KOPT-K1 (cell line): ENCODE data around the gene PARP16.

Experiments
- H3K27ac ChIP-seq: fragments of 200-600 bp; sonication (generic); 2 replicates; pipeline ENCODE4 v1.5.1; 2016; ENCODE audit warnings: antibody characterized with exemption, mild to moderate bottlenecking, low read depth, low read length; ENCODE audit not compliant: poor library complexity, severe bottlenecking
- H3K36me3 ChIP-seq: fragments of 200-600 bp; sonication (generic); 2 replicates; pipeline ENCODE4 v1.5.1; 2017; ENCODE audit warnings: antibody characterized with exemption, mild to moderate bottlenecking, low read length, moderate library complexity; ENCODE audit not compliant: insufficient read depth
- H3K9me3 ChIP-seq: fragments of 200-600 bp; sonication (generic); 2 replicates; pipeline ENCODE4 v1.5.1; 2017; ENCODE audit warnings: antibody characterized with exemption, low read length, mild to moderate bottlenecking; ENCODE audit not compliant: insufficient read depth, poor library complexity, severe bottlenecking

PARP16 gene, protein sequence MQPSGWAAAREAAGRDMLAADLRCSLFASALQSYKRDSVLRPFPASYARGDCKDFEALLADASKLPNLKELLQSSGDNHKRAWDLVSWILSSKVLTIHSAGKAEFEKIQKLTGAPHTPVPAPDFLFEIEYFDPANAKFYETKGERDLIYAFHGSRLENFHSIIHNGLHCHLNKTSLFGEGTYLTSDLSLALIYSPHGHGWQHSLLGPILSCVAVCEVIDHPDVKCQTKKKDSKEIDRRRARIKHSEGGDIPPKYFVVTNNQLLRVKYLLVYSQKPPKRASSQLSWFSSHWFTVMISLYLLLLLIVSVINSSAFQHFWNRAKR

DNA sequence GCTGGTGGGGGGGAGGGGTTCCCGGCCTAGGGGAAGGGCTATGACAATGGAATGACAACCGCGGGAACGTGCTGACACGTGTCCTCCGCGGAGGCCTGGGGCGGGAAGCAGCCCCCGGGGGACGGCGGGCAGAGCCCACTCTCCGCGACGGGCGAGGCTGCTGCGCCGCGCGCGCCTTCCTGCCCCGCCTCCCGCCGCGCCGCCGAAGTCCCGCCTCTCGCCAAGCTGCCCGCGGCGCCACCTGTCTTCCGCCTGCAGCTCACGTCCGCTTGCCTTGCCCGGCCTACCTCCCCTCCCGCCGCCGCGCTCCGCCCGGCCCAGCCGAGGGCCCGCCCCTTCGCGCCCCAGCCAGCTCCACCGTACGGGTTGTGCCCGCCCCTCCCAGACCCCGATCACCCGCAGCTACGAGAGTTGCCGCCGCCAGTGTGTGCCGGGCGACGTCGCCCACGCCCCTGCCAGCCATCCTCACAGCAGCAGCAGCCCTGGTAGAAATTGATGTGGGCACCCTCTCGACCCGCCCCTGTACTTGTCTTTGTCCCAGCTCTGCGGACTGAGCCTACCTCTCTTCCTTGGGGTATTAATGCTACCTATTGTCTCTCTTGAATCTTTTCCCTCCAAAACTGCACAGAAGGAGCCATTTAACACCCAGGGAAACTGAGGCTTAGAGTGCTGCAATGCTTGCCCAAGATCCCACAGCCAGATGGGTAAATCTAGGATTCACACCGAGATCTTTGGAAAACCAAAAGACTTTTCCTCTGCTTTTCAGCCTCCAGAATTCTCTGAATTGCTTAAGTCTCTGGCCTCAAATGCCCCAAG lies at the start of gene PARP16:
Gene PARP16 (minus strand): TSS at position 180 of the 816 bp plus-strand sequence. CDS start 457 bp downstream, outside the sequence.
- Histone ChIP-seq H3K9me3 (no peaks in the 10 kb centered on the region), H3K36me3 (peaks cover 5% of the 10 kb centered on the region; the same call in 1 of the 2 replicates), H3K27ac (peak within 1 kb of the TSS; percentile 88)

DNA sequence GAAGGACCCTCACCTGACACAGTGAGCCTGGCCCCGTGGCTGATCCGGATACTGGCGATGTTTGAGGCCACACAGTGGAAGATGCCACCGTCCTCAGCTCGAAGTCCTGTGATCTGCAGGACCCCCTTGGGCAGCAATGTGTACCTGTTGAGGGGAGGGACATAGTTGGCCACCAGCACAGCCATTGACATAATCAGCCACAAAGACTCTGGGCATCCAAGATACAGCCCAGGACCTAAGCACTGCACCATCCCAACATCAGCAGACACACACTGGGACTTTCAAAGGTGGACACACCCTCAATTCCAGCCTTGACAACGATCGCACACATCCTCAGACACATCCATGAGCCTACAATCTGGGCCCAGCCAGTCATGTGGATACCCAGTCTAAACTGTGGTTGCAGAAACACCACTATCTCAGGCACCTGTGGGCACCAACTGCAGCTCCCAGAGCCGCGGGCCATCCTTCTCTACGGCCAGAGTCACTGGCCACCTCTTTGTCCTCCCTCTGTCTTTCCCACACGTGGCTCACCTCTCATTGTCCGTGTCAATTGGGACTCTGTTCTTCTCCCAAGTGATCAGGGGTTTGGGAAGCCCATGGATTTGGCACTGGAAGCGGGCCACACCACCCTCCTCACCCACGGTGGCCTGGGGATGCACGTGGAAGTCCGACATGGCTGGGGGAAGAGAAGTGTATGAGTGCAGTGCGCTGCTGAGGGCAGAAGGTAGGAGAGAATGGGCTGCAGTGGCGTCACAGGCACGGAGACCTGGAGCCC lies 48.8 kb upstream of the PARP16 start:
- Histone ChIP-seq H3K27ac (no peak overlapping the region), H3K9me3 (no peaks in the 10 kb centered on the region), H3K36me3 (no peaks in the 10 kb centered on the region)

DNA sequence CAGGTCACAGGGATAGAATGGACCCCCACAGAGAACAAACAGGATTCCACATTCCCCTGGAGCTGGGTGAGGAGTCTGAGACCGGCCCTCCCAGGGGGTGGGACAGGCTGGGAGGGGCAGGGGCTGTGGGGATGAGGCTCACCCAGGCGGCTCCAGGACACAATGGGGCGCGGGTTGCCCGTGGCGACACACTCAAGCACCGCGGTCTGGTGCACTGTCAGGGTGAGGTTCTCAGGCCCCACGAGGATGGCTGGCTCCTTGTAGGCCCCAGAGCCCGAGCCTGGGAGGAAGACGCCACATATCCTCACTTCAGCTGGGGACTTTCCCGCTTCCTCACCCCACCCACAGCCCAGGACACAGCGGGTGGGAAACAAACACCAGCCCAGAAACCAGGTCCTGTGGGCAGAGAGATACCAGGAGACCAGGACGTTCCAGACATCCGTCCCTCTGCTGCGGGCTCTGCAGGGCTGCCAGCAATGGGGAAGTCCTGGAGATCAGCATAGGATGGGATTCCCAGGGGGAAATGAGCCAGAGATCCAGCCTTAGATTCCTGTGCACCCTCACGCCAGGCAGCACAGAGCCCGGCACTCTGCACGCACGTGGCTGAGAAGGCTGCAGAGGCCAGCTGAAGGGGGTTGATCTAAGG lies 48.0 kb upstream of the PARP16 start:
- H3K9me3 ChIP-seq, result no peaks in the 10 kb centered on the region
- H3K36me3 ChIP-seq, result no peaks in the 10 kb centered on the region
- no peak overlapping the region for H3K27ac ChIP-seq

DNA sequence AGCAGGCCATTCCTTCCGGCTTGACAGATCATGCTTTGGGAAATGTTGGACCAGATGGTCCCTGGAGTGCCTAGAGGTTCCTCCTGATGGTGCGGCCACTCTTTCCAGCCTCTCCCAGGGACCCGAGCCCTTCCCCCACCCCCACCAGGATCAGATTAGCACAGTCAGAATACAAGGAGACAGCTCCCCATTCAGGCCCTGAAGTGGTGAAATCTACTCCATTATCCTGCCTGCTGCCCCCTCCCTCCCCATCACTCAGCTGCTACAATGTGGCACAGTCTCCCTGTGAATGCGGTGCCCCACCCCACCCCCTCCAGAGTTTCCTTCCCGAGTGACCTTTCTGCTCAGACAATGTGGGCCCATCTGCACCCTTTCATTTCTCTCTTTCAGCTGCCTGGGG lies 47.2 kb upstream of the PARP16 start:
- H3K9me3 ChIP-seq, result no peaks in the 10 kb centered on the region
- H3K27ac ChIP-seq, result no peak overlapping the region
- no peaks in the 10 kb centered on the region for H3K36me3 ChIP-seq

DNA sequence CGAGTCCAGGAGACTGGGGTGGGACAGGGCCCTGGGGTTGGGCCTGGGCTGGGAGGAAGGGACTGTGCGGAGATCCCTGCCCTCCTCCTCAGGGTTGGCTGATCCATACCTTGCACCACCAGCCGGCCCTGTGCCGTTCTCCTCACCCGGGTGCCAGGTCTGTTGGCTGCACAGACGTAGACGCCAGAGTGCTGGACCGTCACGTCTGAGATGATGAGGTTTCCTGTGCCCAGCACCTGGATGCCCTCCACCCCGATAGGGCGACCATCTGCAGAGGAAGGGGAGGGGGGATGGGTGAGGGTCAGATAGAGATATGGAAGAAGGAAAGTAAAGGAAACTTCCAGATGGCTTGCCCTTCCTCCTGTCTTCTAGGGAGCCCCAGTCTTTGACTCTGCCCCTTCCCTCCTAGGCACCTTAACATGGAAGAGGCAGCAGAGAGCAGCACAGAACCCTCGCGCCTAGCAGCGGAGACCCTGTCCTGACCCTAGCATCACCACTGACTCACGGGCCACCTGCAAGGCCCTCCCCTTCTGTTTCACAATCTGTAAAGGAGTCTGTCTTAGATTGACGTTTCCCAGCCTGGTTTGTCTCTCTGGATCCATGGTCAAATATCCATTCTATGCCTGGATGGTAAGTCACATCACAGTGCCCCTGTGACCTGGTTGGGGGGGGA lies 46.6 kb upstream of the PARP16 start:
- Histone ChIP-seq H3K9me3 (no peaks in the 10 kb centered on the region), H3K36me3 (no peaks in the 10 kb centered on the region), H3K27ac (no peak overlapping the region)

DNA sequence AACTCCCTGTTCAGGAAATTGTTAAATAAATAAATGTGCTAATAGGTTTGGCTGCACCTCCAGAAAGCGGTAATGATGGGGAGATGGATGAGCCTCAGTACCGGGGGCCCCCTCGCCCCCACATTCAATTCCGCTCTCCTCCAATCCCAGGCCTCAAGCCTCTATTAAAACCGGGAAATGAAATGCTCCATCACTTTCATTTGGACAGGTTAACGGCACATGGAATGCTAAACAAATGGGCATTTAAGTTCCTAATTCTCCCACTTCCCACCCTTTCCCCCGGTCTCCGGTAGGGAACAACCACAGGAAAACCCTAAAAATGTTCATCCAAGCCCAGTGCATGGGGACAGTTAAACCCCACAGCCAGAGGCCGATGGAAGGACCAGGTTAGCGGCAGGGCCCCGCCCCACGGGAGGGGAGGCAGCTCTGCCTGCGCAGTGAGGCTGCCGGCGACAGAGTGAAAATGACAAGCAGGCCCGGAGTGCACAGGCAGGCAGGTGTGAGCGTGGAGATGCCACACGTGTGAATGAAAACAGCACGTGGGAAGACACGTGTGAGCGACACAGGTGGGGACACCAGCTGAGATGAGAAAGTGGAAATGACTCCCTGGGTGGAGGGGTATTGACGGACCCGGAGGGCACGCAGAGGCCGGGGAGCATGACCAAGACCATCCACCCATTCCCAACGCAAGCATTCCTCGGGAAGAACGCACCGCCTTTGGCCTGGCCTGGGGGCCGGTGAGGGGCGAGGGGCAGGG lies 45.9 kb upstream of the PARP16 start:
- Histone ChIP-seq H3K9me3 (no peaks in the 10 kb centered on the region), H3K27ac (no peak overlapping the region), H3K36me3 (no peaks in the 10 kb centered on the region)

DNA sequence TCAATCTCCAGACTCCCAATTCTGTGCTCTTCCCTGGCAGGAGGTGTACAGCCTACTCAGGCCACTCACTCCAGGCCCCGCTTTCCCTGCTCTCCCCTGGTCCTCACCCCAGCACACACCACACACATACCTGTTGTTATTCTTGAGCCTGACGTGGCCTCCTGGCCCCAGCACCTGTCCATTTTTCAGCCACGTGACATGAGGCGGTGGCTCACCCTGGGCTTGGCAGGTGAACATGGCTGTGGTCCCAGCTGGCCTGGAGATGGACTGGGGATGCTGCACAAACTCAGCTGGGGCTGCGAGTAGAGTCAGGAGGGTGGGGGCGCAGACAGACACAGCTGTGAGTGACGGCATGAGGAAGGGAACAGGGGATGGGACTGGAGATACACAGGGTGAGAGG lies 45.1 kb upstream of the PARP16 start:
- Histone ChIP-seq H3K9me3 (no peaks in the 10 kb centered on the region), H3K36me3 (no peaks in the 10 kb centered on the region), H3K27ac (no peak overlapping the region)

DNA sequence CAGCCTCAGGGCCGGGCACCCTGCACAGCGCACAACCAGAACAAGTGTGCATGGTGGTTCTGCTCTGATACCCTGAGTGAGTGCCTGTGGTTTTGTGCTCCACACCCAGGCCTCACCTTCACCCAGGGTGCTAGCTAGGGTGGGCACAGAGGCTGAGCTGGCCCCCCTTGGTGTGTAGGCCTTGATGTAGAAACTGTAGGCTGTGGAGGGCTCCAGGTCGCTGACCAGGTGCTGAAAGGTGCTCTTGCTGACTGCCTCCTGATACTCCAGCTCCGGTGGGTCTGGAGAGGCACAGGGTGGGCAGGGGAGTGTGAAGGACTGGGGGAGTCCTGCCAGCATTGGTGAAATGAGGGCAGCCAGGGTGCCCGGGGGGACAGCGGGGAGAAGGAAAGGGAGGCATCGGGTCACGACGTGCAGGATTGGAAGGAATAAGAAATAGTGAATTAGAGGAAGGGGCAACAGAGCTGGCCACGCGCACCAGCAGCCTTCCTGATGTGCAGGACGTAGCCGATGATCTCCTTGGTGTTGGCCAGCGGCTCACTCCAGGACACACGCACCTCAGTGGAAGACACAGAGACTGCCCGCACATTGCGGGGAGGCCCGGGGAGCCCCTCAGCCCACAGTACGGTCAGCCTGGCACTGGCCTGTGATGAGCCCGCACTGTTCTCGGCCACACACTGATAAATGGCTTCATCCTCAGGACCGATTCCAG lies 44.4 kb upstream of the PARP16 start:
- Histone ChIP-seq H3K27ac (no peak overlapping the region), H3K36me3 (no peaks in the 10 kb centered on the region), H3K9me3 (no peaks in the 10 kb centered on the region)

DNA sequence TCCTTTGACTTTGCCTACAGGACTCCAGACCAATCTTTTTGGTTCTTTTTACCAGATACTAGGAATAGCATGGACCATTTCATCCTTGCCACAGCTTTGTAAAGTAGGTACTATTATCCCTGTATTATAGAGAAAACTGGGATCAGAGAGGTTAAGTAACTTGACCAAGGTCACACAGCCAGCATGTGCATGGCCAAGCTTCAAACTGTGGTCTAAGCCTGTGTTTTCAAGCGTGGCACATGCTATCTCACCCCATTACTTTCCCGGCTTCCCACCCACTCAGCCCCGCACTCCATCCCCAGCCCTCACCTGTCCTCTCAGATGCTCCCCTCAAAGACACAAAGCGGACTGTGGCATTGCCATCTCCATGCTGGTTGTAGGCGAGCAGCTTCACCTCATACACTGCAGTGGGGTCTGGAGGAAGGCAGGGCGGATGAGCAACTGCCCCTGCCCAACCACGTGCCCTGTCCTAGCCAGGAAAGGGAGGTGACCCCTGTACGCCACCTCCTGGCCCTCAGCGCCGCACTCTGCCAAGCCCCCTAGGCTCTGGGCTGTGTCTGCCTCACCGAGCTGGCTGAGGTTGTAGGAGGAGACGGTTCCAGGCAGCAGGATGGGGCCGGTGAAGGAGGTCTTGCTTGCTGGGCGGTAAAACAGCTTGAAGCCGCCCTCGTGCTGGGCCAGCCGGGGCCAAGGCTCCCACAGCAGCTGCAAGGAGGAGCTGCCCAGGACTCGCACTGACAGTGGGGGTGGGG lies 43.5 kb upstream of the PARP16 start:
- Histone ChIP-seq H3K9me3 (no peaks in the 10 kb centered on the region), H3K36me3 (no peaks in the 10 kb centered on the region)

DNA sequence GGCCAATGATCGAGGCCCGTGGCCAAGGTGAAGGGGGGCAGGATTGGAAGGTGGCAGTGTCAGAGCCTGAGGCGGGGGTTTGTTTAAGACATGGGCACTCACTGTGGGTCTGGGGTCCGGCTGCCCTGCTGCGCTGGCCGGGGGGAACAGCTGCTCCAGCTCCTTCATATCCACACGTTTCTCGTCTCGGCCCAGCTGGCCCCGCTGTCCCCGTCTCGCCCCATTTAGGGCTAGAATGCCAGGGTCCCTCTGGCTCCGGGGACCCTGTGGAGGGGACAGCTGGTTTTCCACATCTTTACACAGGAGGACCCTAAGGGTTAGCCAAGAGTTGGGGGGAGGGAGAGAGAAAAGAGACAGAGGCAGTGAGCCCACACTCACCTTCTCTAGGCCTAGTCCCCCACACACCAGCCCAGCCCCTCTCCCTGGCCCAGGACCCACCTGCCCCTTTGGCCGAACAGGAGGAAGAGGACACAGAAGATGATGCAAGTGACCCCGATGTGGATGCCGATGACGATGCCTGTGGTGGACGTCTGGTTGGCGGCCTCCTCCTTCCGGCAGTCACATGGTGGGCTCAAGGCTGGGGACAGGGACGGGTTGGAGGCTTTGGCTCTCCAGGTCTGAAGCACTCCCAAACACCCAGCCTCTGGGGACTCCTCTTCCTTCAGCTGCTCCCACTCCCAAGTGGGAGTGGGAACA lies 42.8 kb upstream of the PARP16 start:
- no peaks in the 10 kb centered on the region for H3K9me3 ChIP-seq
- H3K36me3 ChIP-seq, result no peaks in the 10 kb centered on the region
- H3K27ac ChIP-seq, result no peak overlapping the region

More for the DNA sequence above, 43.5 kb upstream of the PARP16 start:
- no peak overlapping the region for H3K27ac ChIP-seq

DNA sequence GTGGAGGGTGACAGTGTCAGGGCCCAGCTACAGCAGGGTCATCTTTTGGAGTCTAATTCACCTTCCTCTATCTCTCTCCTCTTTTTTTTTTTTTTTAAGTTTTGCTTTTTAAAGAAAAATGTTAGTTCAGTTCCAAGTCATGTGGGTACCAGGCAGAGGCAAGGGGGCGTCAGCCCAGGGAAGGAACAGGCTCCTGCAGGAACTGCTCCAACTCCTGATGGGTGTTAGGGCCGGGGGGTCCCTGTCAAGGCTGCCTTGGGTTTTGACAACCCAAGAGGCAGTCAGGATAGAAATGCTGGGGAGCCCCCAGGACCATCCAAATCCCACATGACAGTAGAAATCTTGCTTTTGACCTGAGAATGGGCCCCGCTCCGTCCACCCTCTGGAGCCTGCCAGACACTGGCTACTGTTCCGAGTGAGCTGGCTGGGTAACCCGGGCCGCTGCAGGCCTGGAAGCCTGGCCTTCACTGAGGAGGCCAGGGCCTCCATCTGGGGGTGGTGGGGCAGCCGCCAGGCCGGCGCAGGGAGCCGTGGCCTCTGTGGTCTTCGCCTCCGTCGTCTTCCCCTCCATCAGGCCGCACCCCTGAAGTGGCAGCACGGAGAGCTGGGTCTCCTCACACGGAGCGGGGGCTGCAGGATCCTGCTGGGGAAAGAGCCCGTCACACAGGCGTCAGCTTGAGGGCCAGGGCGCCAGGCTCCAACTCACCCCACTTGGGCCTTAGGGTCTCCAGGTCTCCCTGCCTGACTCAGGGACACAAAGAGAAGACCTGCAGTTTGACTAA lies 42.0 kb upstream of the PARP16 start:
- Histone ChIP-seq H3K27ac (no peak overlapping the region), H3K36me3 (no peaks in the 10 kb centered on the region), H3K9me3 (no peaks in the 10 kb centered on the region)
